HG02870 (cell line): ENCODE measurements around the gene COL6A5.
"Not testable (repeated sequence)": the region's sequence is repeated elsewhere in the genome, so short reads cannot be mapped to it uniquely, and the experiment has no call there.

Source experiments
- ATAC-seq: cut with Tn5 transposase; IDR thresholded peaks from one replicate; pipeline ENCODE4 v1.9.1; 2021; ENCODE audit warnings: mild to moderate bottlenecking, moderate library complexity; ENCODE audit not compliant: unreplicated experiment

Gene COL6A5

GRCh38 chr3:130430266-130430665, 84.8 kb downstream of the COL6A5 start:
- no peak for ATAC-seq

- ATAC-seq = not testable (repeated sequence)
Observed at GRCh38 chr3:130432086-130432485, 86.6 kb downstream of the COL6A5 start.

- no peak for ATAC-seq
Observed at GRCh38 chr3:130433306-130433705, 87.8 kb downstream of the COL6A5 start.

GRCh38 chr3:130442284-130442683, 96.8 kb downstream of the COL6A5 start:
- ATAC-seq = no peak

GRCh38 chr3:130446840-130447239, 101.4 kb downstream of the COL6A5 start:
- not testable (repeated sequence) for ATAC-seq

GRCh38 chr3:130448155-130448554, 102.7 kb downstream of the COL6A5 start:
- ATAC-seq = not testable (repeated sequence)

- ATAC-seq = no peak
Observed at GRCh38 chr3:130456540-130456939, 111.1 kb downstream of the COL6A5 start.

GRCh38 chr3:130457671-130458070, 112.2 kb downstream of the COL6A5 start:
- no peak for ATAC-seq

- no peak for ATAC-seq
Observed at GRCh38 chr3:130459944-130460343, 114.5 kb downstream of the COL6A5 start.

- no peak for ATAC-seq
Observed at GRCh38 chr3:130462089-130462488, 116.6 kb downstream of the COL6A5 start.

GRCh38 chr3:130463221-130463620, 117.7 kb downstream of the COL6A5 start:
- no peak for ATAC-seq

- ATAC-seq = no peak
Observed at GRCh38 chr3:130465521-130465920, 120.0 kb downstream of the COL6A5 start.

GRCh38 chr3:130468311-130468710, 122.8 kb downstream of the COL6A5 start:
- ATAC-seq = no peak

- ATAC-seq = no peak
Observed at GRCh38 chr3:130470126-130470525, 124.7 kb downstream of the COL6A5 start.

GRCh38 chr3:130473416-130473815, 127.9 kb downstream of the COL6A5 start:
- ATAC-seq = no peak

- ATAC-seq = no peak
Observed at GRCh38 chr3:130480736-130481135, 135.3 kb downstream of the COL6A5 start.

- ATAC-seq = no peak
Observed at GRCh38 chr3:130488288-130488687, 142.8 kb downstream of the COL6A5 start.

- no peak for ATAC-seq
Observed at GRCh38 chr3:130488769-130489450, 143.4 kb downstream of the COL6A5 start.

- ATAC-seq = no peak
Observed at GRCh38 chr3:130490241-130490640, 144.8 kb downstream of the COL6A5 start.

GRCh38 chr3:130491431-130491830, 146.0 kb downstream of the COL6A5 start:
- no peak for ATAC-seq

- no peak for ATAC-seq
Observed at GRCh38 chr3:130504701-130505100, 159.2 kb downstream of the COL6A5 start.

- ATAC-seq = no peak
Observed at GRCh38 chr3:130506031-130506430, 160.6 kb downstream of the COL6A5 start.

GRCh38 chr3:130507746-130508145, 162.3 kb downstream of the COL6A5 start:
- ATAC-seq = no peak
